ENCODE data around the gene USP32.
"Not testable (repeated sequence)": the region's sequence is repeated elsewhere in the genome, so short reads cannot be mapped to it uniquely, and the experiment has no call there.

USP32 gene

GRCh38 chr17:60369727-60370126 is 22.2 kb downstream of the USP32 start:
- DNase-seq, result no peak

- no peak for DNase-seq
These were observed 28.1 kb downstream of the USP32 start for GRCh38 chr17:60363700-60364405.

DNA sequence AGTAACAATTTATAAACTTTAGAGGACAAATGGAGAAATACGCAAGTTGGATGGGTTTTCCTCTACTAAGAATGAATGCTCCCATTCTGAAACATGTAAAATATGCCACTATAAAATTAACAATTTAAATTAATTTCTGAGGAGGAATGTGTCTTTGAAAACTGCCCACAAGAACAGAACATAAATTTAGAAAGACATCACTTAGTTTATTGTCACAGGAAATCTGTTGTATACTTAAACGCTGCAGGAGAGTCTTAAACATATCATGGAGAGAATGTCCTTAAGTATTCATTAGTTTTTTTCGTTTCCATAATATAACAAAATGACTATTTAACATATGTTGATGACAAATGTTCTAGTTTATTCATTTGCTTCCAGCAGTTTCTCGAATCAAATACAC is 29.6 kb downstream of the USP32 start:
- DNase-seq, result no peak

- no peak for DNase-seq
These were observed 30.0 kb downstream of the USP32 start for GRCh38 chr17:60361889-60362288.

GRCh38 chr17:60359415-60359814 is 32.5 kb downstream of the USP32 start:
- no peak for DNase-seq

GRCh38 chr17:60358606-60359225 is 33.2 kb downstream of the USP32 start:
- no peak for DNase-seq

GRCh38 chr17:60356940-60357339 is 35.0 kb downstream of the USP32 start:
- DNase-seq, result no peak

DNA sequence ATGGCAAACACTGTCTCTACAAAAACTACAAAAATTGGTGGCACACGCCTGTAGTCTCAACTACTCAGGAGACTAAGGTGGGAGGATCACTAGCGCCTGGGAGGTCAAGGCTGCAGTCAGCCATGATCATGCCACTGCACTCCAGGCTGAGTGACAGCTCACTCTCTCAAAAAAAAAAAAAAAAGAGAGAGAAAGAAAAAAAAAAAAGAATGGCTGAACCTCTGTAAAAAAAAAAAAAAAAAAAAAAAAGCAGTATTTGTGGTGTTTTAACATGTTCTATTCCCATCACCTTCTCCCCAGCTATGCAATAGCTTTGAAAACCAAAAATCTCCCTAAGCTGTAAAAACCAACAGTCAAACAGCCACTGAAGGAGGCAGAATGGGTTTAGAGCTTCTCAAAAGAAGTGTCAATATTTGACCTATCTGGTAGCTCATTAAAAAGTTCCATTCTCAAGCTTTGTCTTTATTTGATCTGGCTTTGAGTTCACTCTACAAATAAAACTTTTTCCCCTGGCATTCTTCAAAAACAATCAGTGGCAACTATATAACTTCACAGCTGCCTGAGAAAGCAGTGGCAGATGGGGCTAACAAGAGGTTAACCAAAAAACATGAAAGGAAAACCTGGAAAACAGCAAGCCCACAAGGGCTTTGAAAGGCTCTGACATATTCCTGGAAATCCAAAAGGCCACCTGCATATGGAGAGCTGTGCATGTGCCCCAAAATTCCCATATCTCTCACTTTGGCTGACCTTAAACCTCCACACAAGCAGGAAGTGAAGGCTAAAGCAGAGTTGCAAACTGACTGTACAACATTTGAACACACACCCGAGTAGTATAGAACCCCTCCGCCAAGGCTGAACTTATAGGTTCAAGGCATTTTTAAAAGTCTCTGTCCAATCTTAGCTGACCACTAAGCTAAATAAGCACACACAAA is 36.0 kb downstream of the USP32 start:
- DNase-seq, result no peak

DNA sequence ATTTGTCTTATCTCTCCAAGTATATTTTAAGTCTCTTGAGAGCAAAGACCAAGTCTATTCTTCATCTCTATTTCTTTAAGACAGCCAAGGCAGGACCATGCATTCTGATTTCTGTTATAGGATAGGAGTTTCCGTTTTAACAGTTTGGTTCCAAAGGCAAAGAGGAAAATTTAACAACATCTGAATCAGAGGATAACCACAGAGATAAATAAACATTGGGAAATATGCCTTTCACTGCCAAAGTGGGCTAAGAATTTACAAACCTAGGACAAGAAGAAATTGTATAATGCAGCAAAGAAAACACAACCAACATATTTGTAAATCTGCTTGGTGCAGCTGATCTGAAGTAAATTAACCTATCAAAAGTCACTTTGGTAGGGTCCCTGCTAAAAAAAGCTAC is 37.7 kb downstream of the USP32 start:
- DNase-seq, result no peak

- DNase-seq, result no peak
These were observed 38.2 kb downstream of the USP32 start for GRCh38 chr17:60353773-60354172.

- DNase-seq, result no peak
These were observed 39.4 kb downstream of the USP32 start for GRCh38 chr17:60352569-60352968.

DNA sequence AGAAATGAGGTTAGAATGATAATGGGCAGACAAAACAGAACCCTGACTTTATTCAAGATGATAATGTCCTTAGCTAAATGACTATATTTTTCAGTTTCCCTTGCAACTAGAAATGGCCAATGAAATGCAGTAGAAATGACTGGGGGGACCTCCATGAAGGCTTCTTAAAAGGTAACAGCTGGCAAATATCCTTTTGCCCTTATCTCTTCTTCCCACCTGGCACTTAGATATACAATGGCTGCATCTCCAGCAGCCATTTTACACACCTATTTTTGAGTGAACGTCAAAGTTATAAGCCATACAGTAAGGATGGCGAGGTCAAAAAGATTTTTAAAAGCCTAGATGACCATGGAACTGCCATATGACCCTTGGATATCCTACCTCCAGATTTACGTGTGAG is 39.9 kb downstream of the USP32 start:
- no peak for DNase-seq

DNA sequence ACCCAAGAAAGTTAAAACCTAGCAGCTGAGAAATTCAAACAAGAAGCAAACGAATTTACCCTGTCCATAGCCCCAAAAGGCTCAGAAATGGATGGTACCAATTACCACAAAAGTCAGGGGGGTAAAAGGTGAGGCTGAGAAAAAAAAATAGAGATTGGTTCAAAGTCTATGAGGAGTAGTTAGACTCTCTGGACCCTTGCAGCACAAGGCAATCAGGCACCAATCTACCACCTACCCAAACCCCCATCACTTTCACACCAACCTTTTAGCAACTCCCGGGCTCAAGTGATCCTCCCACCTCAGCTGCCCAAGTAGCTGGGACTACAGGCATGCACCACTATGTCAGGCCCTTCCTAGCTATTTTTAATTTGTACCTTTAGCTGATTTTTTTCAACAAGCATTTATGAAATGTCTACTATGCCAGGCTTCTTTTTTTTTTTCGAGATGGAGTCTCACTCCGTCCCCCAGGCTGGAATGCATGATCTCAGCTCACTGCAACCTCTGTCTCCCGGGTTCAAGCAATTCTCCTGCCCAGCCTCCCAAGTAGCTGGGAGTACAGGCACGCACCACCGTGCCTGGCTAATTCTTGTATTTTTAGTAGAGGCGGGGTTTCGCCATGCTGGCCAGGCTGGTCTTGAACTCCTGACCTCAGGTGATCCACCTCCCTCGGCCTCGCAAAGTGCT is 40.8 kb downstream of the USP32 start:
- DNase-seq, result no peak

GRCh38 chr17:60348616-60349015 is 43.3 kb downstream of the USP32 start:
- DNase-seq, result no peak

GRCh38 chr17:60345233-60345632 is 46.7 kb downstream of the USP32 start:
- DNase-seq, result peak; percentile 18

DNA sequence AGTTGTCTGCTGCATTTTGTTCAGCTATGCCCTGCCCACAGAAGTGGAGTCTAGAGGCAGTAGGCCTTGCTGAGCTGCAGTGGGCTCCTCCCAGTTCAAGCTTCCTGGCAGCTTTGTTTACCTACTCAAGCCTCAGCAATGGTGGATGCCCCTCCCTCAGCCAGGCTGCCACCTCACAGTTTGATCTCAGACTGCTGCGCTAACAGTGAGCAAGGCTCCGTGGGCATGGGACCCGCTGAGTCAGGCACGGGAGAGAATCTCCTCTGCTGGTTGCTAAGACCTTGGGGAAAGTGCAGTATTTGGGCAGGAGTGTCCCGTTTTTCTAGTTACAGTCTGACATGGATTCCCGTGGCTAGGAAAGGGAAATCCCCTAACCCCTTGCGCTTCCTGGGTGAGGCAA is 49.4 kb downstream of the USP32 start:
- DNase-seq, result not testable (repeated sequence)

DNA sequence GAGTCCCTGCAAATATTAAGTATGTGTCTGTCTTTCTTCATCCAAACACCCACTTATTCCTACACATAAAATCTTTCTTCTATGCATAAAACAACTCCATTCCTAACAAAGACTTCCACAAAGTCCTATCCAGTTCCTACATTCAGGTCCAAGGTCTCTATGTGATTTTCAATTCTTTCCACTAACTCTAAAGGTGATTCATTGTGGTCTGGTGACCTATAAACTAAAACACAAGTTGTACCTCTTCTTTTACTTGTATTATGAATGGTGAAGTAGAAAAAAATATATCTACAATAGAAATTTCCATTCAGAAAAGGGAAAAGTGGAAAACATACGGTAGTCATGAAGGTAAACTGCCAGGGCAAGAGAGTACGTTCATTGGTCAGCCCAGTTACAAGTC is 56.6 kb downstream of the USP32 start:
- DNase-seq, result no peak

DNA sequence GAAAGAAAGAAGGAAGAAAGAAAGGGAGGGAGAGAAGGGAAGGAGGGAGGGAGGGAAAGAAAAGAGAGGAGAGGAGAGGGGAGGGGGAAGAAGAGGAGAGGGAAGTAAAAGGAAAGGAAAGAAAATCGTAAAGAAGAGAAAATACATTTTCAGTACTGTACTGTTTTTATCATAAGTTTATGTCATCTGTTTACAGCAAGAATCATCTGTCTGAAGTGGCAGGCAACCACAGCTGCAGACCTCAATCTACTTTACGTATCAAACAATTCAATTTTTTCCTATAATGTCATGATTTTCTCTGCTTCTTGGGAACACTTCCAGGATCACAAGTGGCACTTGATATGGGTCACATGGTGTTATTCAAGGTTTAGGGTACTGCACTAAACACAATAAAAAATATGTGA is 58.3 kb downstream of the USP32 start:
- no peak for DNase-seq

- not testable (repeated sequence) for DNase-seq
These were observed 58.9 kb downstream of the USP32 start for GRCh38 chr17:60333072-60333471.

- no peak for DNase-seq
These were observed 59.4 kb downstream of the USP32 start for GRCh38 chr17:60332574-60332973.

- no peak for DNase-seq
These were observed 61.2 kb downstream of the USP32 start for GRCh38 chr17:60330731-60331130.

DNA sequence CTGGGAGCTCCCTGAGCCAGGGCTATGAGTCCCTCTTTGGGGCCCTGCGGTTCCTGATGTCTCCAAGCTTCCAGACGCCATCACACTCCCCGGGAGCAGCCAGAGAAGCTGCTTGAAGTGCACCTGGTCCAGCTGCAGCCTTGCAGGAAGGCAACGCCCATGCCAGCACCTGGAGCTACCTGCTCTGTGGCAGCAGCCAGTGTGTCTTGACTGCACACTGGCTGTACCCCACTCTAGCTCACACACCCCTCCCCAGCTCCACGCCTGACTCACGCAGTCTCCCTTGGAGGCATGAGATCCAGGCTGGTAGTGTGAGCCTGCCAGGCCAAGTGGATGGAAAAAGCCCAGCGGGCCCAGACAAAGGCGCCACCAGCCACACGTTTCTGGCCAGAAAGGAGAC is 63.3 kb downstream of the USP32 start:
- DNase-seq, result no peak

DNA sequence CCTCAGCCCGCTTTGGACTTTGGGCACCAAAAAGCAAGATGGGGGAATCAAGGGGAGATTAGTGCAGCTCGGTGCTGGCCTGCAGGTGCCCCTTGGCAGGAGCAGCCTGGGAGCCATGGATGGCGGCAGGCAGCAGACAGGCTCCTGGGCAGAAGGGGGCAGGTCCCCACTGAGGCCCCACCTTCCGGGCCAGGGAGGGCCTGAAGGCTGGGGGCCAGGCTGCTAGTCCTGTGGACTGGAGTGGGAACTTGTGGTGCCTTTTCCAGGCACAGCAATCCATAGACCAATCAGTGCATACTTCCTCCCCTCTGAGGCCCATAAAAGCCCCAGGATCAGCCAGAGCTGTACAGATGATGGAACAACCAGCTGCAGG is 64.0 kb downstream of the USP32 start:
- DNase-seq, result no peak
